ENCODE results near the gene XYLB.

DNA sequence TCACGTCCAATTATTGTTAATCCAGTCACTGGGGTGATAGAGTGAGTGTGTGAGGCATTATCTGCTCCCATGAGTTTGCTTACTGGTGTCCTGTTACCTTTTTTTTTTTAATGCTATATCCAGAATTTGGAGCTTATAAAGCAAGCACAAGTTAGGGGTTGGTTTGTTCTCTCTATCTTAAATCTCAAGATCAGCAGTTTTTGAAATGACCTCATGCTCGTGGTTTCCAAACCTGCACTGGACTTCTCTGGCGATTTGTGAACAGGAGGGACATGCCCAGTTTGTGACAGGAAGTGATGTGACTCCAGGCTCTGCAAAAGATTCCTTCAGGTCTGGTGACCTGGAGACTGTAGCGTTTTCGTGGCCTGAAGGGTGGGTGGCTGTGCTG is 25.6 kb downstream of the XYLB start:
- no peak for TF ChIP-seq EZH2 (IDR thresholded peaks at IDR 0.05; ENCODE audit: borderline replicate concordance, low read depth, low read length, severe bottlenecking)
- TF ChIP-seq, protein P1, sequence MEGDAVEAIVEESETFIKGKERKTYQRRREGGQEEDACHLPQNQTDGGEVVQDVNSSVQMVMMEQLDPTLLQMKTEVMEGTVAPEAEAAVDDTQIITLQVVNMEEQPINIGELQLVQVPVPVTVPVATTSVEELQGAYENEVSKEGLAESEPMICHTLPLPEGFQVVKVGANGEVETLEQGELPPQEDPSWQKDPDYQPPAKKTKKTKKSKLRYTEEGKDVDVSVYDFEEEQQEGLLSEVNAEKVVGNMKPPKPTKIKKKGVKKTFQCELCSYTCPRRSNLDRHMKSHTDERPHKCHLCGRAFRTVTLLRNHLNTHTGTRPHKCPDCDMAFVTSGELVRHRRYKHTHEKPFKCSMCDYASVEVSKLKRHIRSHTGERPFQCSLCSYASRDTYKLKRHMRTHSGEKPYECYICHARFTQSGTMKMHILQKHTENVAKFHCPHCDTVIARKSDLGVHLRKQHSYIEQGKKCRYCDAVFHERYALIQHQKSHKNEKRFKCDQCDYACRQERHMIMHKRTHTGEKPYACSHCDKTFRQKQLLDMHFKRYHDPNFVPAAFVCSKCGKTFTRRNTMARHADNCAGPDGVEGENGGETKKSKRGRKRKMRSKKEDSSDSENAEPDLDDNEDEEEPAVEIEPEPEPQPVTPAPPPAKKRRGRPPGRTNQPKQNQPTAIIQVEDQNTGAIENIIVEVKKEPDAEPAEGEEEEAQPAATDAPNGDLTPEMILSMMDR (IDR thresholded peaks at IDR 0.05; ENCODE audit: borderline replicate concordance, extremely low read depth, low read length, poor library complexity, severe bottlenecking), result no peak

Data from DND-41 (cell line).